WI38 (cell line): ENCODE results near the gene SMIM32.

Source experiments
- H3K4me3 ChIP-seq: 2 replicates; pipeline ENCODE4 v1.5.1; 2011; ENCODE audit warnings: low read depth, mild to moderate bottlenecking, control low read depth, low read length
- CTCF ChIP-seq: IDR thresholded peaks from 2 replicates; pipeline ENCODE4 v1.5.1; 2012; ENCODE audit warnings: low read depth, mild to moderate bottlenecking, control low read depth, low read length

Gene SMIM32

GRCh38 chr5:136215812-136216211 lies 22.9 kb upstream of the SMIM32 start:
- no peak for TF ChIP-seq CTCF
- no peak overlapping the region for H3K4me3 ChIP-seq

GRCh38 chr5:136213919-136214493 lies 21.0 kb upstream of the SMIM32 start:
- TF ChIP-seq CTCF = no peak
- no peak overlapping the region for H3K4me3 ChIP-seq

- no peak overlapping the region for H3K4me3 ChIP-seq
- peak; percentile 87 for TF ChIP-seq CTCF
These were observed 19.3 kb upstream of the SMIM32 start for GRCh38 chr5:136212252-136212721.

- H3K4me3 ChIP-seq = no peak overlapping the region
- TF ChIP-seq CTCF = no peak
These were observed 18.5 kb upstream of the SMIM32 start for GRCh38 chr5:136211282-136212040.

- H3K4me3 ChIP-seq = no peak overlapping the region
- TF ChIP-seq CTCF = no peak
These were observed 17.3 kb upstream of the SMIM32 start for GRCh38 chr5:136210259-136210658.

GRCh38 chr5:136209346-136209910 lies 16.5 kb upstream of the SMIM32 start:
- TF ChIP-seq CTCF = no peak

GRCh38 chr5:136208916-136209315 lies 16.0 kb upstream of the SMIM32 start:
- no peak overlapping the region for H3K4me3 ChIP-seq
- TF ChIP-seq CTCF = no peak

More at GRCh38 chr5:136209346-136209910, 16.5 kb upstream of the SMIM32 start:
- no peak overlapping the region for H3K4me3 ChIP-seq
